Measurements from ENCODE around the gene TMEM167A. TPM values are rescaled to one million over a fixed set of nuclear protein-coding genes. Genes with fewer than 3 reads are reported as not detected.

TMEM167A gene
- total and polyA plus RNA-seq, 12 donors, result 23.9 to 164 (median 86.1) TPM

DNA sequence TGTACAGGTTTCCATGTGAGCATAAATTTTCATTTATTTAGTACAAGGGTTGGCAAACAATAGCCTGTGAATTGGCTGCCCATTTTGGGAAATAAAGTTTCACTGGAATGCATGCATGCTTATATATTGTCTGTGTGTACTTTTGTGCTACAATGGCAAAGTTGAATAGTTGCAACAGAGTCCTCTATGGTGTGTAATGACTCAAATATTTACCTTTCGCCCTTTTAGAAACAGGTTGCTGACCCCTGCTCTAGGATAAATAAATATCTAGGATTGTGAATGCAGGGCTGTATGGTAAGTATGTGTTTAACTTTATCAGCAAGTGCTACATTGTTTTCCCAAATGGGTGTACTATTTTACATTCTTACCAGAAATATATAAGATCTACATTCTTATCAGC lies 47.4 kb upstream of the TMEM167A start:
- no peaks in the 10 kb centered on the region for H3K36me3 ChIP-seq (replicated peaks in 1 of 2)
- DNase-seq, result no peak
- no peak overlapping the region for H3K4me3 ChIP-seq
- intact Hi-C loops (cut with DNase I), result no loop called here
- no peaks in the 10 kb centered on the region for H3K4me1 ChIP-seq (replicated peaks in 1 of 2)
- no peak for TF ChIP-seq POLR2A (IDR thresholded peaks at IDR 0.05)
- TF ChIP-seq, protein P1, sequence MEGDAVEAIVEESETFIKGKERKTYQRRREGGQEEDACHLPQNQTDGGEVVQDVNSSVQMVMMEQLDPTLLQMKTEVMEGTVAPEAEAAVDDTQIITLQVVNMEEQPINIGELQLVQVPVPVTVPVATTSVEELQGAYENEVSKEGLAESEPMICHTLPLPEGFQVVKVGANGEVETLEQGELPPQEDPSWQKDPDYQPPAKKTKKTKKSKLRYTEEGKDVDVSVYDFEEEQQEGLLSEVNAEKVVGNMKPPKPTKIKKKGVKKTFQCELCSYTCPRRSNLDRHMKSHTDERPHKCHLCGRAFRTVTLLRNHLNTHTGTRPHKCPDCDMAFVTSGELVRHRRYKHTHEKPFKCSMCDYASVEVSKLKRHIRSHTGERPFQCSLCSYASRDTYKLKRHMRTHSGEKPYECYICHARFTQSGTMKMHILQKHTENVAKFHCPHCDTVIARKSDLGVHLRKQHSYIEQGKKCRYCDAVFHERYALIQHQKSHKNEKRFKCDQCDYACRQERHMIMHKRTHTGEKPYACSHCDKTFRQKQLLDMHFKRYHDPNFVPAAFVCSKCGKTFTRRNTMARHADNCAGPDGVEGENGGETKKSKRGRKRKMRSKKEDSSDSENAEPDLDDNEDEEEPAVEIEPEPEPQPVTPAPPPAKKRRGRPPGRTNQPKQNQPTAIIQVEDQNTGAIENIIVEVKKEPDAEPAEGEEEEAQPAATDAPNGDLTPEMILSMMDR (IDR thresholded peaks at IDR 0.05), result no peak
- H3K27me3 ChIP-seq, result no peaks in the 10 kb centered on the region
- no peak overlapping the region for H3K27ac ChIP-seq
- H3K9me3 ChIP-seq (replicated peaks in 1 of 3), result no peaks in the 10 kb centered on the region
- 90 to 100% (median 96%) methylated on average over 1 of the region's 1 CpG for WGBS, 4 donors

GRCh38 chr5:83118976-83119375 lies 41.8 kb upstream of the TMEM167A start:
- H3K4me1 ChIP-seq (replicated peaks in 1 of 2), result no peaks in the 10 kb centered on the region
- DNase-seq, result no peak
- no peaks in the 10 kb centered on the region for H3K27me3 ChIP-seq
- TF ChIP-seq, protein P1 (IDR thresholded peaks at IDR 0.05), result no peak
- TF ChIP-seq POLR2A (IDR thresholded peaks at IDR 0.05), result no peak
- 43 to 95% (median 90%) methylated on average over 1 of the region's 1 CpG for WGBS, 4 donors
- no peaks in the 10 kb centered on the region for H3K36me3 ChIP-seq (replicated peaks in 1 of 2)
- H3K4me3 ChIP-seq, result no peak overlapping the region
- intact Hi-C loops (cut with DNase I), result no loop called here
- H3K9me3 ChIP-seq (replicated peaks in 1 of 3), result no peaks in the 10 kb centered on the region
- H3K27ac ChIP-seq, result no peak overlapping the region

GRCh38 chr5:83118471-83118870 lies 41.3 kb upstream of the TMEM167A start:
- intact Hi-C loops (cut with DNase I), result no loop called here
- 79 to 95% (median 92%) methylated on average over 1 of the region's 1 CpG for WGBS, 4 donors

DNA sequence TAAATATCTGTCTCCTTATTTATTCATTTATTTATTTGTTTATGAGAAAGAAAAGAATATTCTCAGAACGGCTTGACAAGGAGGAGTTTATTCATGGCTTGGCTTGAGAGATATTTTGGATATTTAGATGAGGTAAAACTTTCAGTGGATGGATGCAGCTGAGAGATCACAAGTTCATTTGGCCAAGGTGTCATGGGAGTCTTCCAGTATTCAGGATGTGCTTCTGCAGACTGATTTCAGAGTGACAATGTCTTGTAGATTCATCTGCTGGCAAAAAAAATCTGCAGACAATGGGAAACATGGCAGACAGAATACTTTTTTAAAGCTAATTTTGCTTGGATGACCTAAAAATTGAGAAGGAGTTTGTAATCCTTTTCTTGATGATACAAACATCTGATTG lies 38.6 kb upstream of the TMEM167A start:
- H3K27ac ChIP-seq, result no peak overlapping the region
- no peaks in the 10 kb centered on the region for H3K4me1 ChIP-seq (replicated peaks in 1 of 2)
- WGBS, 4 donors, result 87 to 94% (median 91%) methylated on average over 1 of the region's 1 CpG
- H3K27me3 ChIP-seq, result no peaks in the 10 kb centered on the region
- intact Hi-C loops (cut with DNase I), result no loop called here
- no peaks in the 10 kb centered on the region for H3K36me3 ChIP-seq (replicated peaks in 1 of 2)
- TF ChIP-seq POLR2A (IDR thresholded peaks at IDR 0.05), result no peak
- TF ChIP-seq, protein P1 (IDR thresholded peaks at IDR 0.05), result no peak
- no peak for DNase-seq
- H3K9me3 ChIP-seq (replicated peaks in 1 of 3), result peaks cover 0 to 2% (median 0%) of the 10 kb centered on the region in 3 donors
- H3K4me3 ChIP-seq, result no peak overlapping the region

More at GRCh38 chr5:83118471-83118870, 41.3 kb upstream of the TMEM167A start:
- Histone ChIP-seq H3K36me3 (replicated peaks in 1 of 2) (no peaks in the 10 kb centered on the region), H3K4me3 (no peak overlapping the region), H3K27me3 (no peaks in the 10 kb centered on the region), H3K9me3 (replicated peaks in 1 of 3) (no peaks in the 10 kb centered on the region), H3K27ac (no peak overlapping the region), H3K4me1 (replicated peaks in 1 of 2) (no peaks in the 10 kb centered on the region)
- no peak for TF ChIP-seq POLR2A (IDR thresholded peaks at IDR 0.05)
- TF ChIP-seq, protein P1 (IDR thresholded peaks at IDR 0.05), result no peak
- no peak for DNase-seq
